GM18873 (cell line): ENCODE measurements around the gene PLAAT3.
"Not testable (repeated sequence)": the region's sequence is repeated elsewhere in the genome, so short reads cannot be mapped to it uniquely, and the experiment has no call there.

ENCODE experiments used
- ATAC-seq: cut with Tn5 transposase; IDR thresholded peaks from one replicate; pipeline ENCODE4 v1.9.1; 2021; ENCODE audit warnings: mild to moderate bottlenecking, moderate library complexity, moderate number of reproducible peaks; ENCODE audit not compliant: unreplicated experiment, low FRiP score

The PLAAT3 gene

GRCh38 chr11:63609971-63610580 is 4.2 kb downstream of the PLAAT3 start:
- no peak for ATAC-seq

DNA sequence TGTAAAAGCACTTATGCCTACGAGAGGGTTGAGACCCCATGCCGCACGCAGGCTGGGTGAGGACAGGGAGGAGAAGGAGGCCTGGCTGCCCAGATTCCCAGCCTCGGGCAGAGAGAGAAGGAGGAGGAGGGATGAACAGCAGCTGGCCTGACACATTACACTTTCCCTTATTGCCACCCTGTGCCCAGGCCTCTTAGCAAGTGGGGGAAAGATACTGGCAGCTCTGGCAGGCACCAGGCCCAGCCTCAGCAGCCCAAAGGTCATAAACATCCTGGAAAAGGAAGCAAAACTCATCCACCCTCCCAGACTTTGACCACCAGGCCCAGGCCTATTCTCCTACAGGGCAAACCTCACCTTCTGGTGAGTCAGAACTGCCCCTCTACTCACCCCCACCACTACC is 4.7 kb downstream of the PLAAT3 start:
- ATAC-seq, result no peak

DNA sequence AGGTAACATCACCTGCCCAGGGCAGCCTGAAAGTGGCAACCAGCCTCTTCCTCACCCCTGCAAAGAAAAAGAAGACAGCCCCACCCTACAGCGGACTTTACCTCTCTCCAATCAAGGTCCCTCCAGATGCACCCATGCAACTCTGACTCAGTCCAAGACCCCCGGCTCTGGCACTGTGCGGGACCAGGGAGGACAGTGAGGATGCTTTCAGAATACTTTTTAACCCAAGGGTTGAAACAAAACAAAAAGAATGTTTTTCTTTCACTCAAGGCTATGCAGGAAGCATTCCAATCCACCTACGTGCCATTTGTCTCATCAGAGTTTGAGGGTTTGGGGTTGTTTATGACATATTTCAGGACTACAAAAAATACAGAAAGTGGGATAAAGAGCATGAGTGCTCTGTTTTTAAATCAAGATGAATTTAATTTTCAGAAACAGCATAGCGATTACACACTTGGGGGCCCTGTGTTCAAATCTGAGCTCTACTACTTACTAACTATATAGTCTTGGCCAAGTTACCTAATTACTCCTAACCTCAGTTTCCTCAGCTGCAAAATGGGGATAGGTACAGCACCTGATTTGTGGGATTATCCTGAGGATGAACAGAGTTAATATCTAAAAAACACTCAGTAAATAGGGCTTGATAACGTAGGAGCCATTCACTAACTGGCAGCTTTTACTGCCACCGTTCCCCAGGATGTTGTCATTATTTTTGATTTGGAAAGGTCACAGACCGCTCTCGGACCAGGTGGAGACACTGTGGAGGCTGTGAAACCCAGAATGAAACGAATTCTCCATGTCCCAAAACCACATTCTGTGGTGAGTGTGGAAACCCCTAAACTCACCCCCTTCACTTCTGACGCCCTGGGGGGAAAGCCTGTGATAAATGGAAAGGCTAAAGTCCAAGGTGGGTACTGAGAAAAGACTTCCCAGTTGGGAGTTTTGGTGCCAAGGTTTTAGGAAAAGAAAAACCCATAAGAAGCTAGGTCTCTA is 5.6 kb downstream of the PLAAT3 start:
- no peak for ATAC-seq

DNA sequence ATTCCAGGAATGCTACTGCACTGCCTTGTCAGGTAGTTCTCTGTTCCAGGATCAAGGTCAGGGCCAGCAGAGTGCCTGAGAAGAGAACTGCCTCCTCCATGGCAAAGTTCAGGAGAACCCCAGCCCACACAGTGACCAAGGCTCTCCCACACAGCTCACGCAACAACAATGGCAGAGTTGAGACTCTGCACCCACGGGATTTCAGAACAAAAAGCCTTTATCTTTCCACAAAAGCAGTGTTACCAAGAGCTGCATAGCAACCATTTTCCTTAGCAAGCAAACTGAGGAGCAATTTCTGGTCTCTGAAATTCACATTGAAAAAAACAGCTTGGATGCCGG is 11.1 kb downstream of the PLAAT3 start:
- no peak for ATAC-seq

DNA sequence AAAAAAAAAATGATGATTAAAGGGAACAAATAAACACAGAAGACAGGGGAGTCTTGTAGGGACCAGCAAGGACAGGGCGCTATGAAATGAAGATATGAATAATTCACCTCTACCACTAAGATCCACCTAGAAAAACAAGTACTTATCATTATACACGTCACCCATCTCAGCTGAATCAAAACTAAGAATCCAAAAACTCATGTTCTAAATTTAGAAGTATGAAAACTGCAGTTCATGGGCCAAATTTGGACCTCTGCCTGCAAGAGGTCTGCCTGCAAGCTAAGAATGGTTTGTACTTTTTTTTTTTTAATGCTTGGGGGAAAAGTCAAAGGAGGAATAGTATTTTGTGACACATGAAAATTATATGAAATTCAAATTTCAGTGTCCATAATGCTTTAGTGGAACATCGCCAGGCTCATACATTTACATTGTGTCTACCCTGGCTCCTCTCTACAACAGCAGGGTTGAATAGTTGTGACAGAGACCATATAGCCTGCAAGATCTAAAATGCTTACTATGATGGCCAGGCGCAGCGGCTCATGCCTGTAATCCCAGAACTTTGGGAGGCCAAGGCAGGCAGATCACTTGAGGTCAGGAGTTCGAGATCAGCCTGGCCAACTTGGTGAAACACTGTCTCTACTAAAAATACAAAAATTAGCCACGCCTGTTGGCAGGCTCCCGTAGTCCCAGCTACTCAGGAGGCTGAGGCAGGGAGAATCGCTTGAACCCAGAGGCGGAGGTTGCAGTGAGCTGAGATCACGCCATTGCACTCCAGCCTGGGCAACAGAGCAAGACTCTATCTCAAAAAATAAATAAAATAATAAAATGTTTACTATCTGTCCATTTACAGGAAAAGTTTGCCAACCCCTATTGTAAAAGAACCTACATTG is 11.7 kb downstream of the PLAAT3 start:
- ATAC-seq, result not testable (repeated sequence)

GRCh38 chr11:63599211-63600122 is 14.8 kb downstream of the PLAAT3 start:
- ATAC-seq, result no peak

GRCh38 chr11:63598556-63598955 is 15.7 kb downstream of the PLAAT3 start:
- no peak for ATAC-seq

DNA sequence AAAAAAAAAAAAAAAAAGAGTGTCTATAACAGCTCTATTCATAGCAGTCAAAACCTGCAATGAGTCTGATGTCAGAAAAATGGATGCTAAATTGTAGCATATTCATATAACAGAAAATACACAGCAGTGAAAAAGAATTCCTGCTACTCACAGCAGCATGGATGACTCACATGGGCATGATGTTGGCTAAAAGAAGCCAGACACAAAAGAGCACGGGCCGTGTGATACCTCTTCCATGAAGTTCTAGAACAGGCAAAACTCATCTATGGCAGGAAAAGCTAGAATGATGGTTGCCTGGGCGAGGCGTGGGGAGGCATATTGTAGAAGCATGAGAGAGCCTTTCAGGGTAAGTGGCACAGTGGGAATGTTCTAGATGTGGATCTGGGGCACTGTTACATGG is 18.9 kb downstream of the PLAAT3 start:
- ATAC-seq, result no peak

DNA sequence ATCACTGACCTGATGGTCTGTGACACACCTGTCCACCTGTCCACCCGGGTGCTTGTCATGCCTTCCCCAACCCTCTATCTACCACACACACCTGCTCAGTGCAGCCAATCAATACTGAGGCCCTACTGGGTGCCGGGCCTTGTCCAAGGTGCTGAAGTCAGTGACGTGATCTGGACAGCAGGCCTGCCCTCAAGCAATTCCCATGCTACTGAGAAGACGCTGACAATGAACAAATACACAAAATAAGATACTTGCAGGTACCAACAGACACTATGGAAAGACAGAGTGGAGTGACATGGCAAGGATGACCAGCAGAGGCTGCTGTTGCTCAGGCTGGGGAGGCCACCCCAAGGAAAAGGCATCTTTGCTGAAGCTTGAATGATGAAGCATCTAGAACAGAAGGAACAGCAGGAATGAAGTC is 21.2 kb downstream of the PLAAT3 start:
- no peak for ATAC-seq

DNA sequence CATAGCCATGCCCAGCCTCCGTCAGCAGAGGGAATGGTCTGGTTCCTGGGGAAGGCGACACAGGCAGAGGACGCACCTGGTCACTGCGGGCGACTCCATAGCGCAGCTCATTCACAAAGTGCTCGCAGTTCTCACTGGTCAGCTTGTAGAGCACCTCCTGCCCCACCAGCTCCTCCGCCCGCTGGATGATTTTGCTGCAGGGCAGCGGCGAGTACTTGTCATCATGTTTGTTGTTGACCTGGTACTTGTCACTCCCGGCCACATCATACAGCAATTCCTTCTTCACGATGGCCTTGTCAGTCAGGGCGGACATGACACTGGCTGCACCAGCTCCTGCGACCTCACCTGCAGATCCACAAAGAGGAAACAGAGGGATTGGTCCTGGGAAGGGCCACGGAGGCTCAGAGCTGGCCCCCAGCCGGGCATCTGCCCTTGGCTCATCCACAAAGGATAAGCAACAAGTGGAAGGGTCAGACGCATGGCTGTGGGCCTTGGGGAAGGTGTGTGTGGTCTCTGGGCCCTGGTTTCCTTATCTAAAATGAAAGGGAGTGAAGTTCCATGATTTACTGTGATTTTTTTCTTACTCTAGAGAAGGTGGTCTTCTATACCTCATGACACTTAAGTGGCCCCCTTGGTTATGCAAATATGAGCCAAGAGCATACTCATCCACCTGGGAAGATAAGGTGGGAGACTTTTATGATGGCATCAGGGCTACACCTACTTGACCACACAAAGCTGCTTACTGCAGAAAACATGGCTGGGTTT is 24.0 kb downstream of the PLAAT3 start:
- no peak for ATAC-seq

DNA sequence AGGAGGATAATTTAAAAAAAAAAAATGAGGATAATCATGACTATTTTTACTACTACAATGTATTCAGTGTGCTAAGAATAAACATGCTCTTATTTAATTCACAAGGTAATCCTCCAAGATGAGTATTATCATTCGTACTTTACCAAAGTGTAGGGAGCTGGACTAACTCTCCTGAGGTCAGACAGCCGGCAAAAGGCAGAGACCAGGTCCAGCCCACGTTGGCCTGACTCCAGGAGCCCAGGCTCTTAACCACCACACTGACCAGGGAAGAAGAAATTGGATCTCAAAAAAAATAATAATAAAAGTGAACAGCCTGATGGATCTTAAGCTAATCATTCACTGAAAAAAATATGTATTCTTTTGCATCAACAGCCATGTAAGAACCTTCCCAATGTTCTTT is 25.2 kb downstream of the PLAAT3 start:
- ATAC-seq, result no peak

GRCh38 chr11:63586451-63587166 is 27.6 kb downstream of the PLAAT3 start:
- no peak for ATAC-seq

- ATAC-seq, result no peak
Observed at GRCh38 chr11:63583357-63583677, 30.9 kb downstream of the PLAAT3 start.

- ATAC-seq, result not testable (repeated sequence)
Observed at GRCh38 chr11:63581224-63581623, 33.0 kb downstream of the PLAAT3 start.

DNA sequence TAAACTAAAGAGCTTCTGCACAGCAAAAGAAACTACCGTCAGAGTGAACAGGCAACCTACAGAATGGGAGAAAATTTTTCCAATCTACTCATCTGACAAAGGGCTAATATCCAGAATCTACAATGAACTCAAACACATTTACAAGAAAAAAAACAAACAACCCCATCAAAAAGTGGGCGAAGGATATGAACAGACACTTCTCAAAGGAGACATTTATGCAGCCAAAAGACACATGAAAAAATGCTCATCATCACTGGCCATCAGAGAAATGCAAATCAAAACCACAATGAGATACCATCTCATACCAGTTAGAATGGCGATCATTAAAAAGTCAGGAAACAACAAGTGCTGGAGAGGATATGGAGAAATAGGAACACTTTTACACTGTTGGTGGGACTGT is 35.4 kb downstream of the PLAAT3 start:
- ATAC-seq, result not testable (repeated sequence)

GRCh38 chr11:63574856-63575602 is 39.2 kb downstream of the PLAAT3 start:
- no peak for ATAC-seq

DNA sequence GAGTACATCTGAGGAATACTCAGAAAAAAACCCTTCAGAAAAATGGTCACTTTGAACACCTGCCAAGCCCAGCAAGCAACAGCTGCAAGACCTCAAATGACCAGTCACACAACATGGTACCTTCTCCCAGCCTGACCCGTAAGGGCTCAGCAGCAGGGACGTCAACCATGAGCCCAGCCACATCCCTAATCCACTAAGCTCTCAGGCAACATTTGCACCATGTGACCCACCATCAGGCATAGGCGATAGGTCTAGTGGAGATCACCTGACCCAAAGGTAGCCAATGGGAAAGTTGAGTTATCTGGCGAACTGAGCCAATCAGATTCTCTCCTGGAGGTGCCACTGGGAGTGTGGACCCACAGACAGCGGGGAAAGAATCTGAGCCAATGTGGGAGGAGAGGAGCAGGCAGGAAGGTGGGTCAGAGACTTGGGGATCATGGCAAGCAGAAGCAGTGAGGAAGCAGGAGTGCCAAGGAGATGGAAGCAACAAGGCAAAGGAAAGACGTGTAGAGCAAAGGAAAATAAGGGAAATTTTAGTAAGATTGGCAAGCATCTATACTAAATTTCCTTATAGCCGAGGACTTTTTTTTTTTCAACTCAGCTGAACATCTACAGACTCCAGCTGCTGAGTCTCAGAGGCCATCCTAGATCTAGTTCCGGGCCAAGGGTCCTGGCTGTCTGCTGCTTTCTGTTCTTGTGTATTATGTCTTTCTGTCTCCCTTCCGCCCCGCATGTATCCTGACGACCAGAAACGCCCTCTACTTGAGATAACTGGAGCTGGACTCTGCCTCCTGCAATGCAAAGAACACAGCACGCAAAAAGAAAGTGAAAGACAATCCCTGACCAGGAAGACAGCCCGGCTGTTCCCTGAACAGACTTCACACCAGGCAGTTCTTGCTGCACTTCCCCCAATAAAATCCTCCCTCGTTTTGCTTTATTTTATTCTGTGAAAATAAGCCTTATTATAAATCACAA is 40.1 kb downstream of the PLAAT3 start:
- ATAC-seq, result no peak
